Midbrain (tissue), 1 donor: ENCODE results near the gene HHAT.
"Not testable (repeated sequence)": the region's sequence is repeated elsewhere in the genome, so short reads cannot be mapped to it uniquely, and the experiment has no call there.

Experiments used
- DNase-seq: peaks from one replicate; lab custom pipeline; 2025; lab: John Stamatoyannopoulos, UW

The HHAT gene

DNA sequence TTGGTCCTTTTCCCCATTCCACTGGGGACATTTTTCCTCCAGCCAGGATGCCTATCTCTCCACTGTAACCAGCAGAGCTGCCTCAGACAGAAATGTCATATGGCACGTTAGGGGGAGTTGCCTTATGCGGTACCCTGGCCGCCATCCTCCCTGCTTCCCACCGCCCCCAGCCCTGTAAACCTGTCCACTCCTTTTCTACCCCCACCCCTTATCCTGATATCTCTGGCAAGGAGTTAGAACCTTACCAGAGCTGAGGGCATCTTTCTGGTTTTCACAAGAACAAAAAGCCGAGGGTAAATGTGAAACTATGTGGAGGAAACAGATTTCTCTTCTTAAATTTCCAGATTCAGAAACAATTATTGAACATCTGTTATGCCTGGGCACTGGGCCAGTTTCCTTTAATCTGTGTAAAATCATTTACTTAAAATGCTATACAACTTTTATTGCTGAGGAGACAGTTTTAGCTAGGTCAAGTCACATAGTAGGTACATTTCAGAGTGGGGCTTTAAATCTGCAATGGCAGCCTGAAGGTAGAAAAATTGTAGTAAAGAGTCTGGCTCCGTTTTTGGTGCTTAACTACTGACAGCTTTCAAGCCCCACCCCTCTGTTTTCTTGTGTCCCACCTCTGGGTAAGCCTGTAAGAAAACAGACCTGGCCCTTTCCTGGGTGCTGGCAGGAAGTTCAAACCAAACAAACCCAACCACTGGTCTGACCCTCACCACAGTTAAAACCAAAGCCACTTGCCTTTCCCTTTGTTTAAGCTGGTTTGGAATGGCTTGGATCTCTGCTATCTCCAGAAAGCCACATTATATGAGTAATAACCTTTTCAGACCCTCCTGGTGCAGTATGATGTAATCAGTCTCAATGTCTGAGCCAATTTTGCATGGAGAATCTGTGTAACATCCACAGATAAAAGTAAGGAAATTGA lies 319.0 kb downstream of the HHAT start:
- no peak for DNase-seq

DNA sequence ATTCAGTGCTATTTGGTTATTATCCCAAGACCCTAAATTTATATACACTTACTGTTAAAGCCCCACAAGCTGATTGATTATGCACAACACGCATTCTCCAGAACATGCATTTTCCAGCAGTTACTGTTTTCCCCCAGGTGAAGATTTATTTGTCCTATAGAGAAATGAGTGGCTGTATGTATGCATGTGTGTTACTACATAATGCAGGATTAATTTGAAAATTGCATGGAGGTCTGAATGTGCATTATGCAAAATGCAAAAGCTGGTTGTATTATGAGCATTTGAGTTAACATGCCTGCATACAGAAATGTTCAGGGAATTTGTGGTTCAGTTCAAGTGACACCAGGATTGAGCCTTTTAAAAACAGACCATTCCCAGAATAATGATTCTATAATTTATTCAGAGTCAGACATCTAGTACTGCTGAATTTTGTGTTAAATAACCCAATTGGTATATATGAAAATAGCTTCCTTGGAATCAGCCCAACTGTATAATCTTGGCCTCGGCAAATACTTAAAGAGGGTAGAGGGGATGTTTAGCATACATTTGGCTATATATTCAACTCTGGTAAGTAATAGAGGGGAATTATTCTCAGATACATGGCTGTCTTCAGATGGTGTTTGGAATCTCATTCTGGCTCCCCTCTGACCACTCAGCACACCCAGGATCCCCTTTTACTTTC lies 320.0 kb downstream of the HHAT start:
- DNase-seq, result no peak

DNA sequence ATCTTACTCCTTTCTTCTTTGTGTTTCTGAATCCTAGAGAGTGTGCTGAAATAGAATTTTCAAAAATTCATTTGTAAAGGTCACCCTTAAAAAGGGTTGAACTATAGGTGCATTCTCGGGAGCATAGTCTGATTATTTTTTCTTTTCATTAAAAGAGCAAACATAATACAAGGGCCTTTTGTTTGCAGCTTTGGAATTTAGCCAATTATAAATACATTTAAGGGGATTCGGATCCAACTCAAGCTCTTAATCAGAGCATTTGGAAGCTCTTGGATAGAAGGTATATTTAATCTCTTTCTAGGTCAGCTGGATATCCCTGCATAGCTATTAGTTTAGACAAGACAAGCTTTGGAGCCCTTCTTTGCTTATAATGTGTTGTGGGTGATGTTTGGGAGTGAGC lies 321.7 kb downstream of the HHAT start:
- DNase-seq, result no peak

DNA sequence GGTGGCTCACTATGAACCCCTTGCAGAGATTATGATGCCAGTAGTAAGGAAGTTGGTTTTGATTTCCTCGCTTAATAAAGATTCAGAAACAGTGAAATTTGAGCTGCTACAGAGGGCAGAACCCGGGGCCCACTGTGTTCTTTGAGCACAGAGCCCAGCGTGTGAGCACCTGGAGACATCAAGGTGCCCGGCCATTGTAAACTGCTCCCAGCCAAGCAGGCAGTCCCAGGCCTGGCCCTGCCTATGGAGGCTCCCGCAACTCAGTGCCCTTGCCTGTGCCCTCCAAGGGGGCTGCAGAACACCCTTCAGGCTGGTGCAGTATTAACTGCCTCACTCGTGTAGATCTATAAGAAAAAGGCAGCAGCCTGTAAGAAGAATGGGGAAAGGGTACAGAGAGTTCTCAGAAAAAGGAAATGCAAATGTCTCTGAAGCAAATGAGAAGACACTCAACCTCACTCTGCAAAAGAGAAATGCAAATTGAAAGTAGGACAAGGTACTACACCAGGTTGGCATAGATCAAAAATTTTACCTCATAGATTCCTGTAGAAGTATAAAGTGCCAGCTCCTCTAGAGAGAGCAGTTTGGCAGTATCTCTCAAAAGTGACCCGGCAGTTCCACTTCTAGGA lies 323.7 kb downstream of the HHAT start:
- no peak for DNase-seq

GRCh38 chr1:210653771-210654170 lies 325.1 kb downstream of the HHAT start:
- no peak for DNase-seq

GRCh38 chr1:210654176-210654981 lies 325.7 kb downstream of the HHAT start:
- DNase-seq, result no peak

GRCh38 chr1:210655511-210655910 lies 326.8 kb downstream of the HHAT start:
- no peak for DNase-seq

DNA sequence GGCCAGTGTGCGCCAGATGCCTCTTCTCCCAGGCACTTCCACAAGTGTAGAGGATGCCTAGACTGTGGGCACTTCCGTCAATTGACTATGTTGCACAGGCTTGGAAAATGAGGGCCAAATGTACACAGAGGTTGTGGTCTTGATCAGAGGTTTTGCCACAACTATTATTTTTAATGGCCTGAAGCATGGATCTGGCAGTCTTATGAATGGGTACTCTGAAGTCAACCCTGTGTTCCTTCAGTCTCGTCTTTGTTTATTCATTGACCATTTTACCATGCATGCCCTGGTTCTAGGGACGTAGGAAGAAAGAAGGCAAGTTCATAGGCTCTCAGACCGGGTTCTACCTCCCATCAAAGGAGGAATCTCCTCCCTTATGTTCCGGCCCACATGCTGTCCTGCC lies 329.1 kb downstream of the HHAT start:
- DNase-seq, result no peak

DNA sequence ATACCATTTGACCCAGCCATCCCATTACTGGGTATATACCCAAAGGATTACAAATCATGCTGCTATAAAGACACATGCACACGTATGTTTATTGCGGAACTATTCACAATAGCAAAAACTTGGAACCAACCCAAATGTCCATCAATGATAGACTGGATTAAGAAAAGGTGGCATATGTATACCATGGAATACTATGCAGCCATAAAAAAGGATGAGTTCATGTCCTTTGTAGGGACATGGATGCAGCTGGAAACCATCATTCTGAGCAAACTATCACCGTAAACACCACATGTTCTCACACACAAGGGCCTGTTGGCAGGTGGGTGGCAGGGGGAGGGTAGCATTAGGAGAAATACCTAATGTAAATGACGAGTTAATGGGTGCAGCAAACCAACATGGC lies 332.8 kb downstream of the HHAT start:
- DNase-seq, result not testable (repeated sequence)

DNA sequence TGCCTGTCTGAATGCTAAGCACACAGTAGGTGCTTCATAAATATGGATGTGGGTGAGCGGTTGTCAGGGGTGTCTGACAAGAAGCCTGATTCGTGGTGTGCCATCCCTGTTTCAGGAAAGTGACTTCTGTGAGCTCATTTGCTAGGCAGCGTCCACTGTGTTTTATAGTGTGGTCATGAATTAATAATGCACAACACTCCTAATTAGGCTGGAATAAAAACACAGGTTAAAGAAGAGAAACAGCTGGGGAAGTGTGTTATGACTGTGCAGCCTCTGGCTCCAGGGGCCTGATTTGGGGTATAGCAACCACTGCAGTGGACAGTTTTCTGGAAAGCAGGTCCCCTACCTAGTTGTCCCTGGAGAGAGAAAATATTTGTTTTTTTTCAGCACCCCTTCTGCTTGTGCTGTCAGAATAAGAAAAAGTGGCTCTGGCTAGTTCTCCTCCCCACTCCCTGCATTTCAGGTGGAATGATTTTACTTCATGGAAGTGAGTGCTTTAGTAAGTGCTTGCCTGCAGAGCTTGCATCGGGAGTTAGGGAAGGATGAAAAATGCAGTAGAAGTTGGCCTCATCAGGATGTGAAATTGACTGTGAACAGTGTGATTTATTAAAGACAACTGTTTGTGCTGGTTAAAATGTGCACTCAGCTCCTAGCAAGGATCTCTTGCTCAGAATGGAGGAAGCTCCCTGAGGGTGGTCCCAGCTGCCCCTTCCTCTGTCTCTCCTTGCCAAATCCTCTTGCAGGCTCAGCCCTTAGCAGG lies 333.8 kb downstream of the HHAT start:
- no peak for DNase-seq

- no peak for DNase-seq
Observed at GRCh38 chr1:210663730-210664573, 335.2 kb downstream of the HHAT start.

- no peak for DNase-seq
Observed at GRCh38 chr1:210669951-210670350, 341.2 kb downstream of the HHAT start.

GRCh38 chr1:210674151-210674550 lies 345.4 kb downstream of the HHAT start:
- DNase-seq, result no peak

DNA sequence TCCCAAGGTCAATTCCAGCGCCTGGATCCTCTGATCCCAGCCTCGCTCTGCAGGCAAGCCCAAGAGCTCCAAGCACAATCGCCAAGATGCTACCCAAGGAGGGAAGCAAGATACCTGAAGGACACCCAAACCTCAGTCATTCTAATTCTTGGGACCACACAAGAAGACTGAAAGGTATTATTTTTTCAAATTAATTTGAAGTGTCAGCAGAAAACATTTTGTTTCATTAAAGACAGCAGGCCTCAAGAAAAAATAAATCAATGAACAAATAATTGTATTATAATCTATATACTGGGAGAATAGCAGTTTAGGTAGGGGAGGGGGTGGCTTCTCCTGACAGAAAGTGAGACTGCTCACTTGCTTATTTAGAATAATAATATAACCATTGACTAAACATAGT lies 347.8 kb downstream of the HHAT start:
- no peak for DNase-seq

DNA sequence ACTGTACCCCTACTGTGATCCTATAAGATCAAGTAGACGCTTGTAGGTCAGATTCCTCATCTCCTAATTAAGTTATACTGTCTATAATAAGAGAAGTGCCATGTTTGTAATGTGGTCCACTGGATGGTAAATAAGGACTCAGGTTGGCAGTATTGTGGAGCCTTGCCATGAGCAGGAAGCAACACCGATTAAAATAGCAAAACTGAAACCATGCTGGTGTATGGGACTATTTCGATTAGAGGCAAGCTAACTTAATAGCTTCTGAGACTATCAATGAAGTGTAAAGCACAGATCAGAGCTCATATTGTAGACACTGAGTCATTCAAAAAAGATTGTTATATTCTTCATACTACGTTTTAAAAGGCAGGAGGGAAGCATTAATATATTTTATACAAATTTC lies 348.8 kb downstream of the HHAT start:
- no peak for DNase-seq

GRCh38 chr1:210678306-210678705 lies 349.6 kb downstream of the HHAT start:
- DNase-seq, result no peak

DNA sequence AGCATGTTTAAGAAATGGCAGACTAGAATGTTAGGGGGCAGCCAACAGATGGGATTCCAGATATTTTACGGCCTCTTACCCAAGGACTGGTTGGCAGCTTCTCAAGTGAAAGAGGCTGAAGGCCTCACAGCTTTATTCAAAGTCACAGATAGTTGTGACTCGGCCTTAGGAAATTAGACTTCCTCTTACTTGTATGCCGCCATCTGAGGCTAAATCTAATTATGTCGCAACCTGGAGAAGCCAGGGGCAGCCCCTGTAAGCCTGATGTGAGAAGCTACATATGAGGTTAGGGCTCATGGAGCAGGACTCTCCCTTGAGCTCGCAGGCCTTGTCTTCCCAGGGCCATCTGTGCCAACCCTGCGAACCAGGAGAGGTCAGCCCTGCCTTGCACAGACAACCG lies 352.5 kb downstream of the HHAT start:
- DNase-seq, result no peak

DNA sequence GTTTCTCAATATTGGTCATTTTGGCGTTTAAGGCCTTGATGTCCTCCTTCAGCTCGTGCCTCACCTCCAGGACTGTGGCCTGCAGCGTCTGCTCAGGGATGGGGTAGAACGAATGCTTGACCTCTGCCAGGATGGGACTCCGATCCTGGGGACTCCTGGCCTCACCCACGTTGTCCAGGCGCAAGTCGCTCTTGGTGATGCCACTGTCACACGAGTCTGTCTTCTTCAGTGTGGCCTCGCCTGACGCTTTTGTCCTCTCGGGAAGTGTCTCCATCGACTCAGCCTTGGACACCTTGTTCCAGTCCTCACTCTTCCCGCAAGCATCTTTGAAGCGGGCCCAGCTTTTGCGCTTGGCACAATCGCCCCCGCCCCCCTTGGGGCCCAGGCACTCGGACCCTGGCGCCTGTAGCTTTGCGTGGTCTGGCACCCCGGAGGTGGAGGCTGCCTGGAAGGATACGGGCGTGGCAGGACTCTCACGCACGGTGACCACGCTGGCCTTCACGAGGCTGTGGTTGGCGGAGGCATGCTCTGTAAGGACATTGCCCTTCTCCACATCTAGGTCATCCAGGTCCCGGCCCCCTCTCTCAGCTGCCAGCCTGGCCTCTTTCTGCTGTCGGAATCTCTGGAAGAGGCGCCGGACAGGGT lies 354.8 kb downstream of the HHAT start:
- no peak for DNase-seq

DNA sequence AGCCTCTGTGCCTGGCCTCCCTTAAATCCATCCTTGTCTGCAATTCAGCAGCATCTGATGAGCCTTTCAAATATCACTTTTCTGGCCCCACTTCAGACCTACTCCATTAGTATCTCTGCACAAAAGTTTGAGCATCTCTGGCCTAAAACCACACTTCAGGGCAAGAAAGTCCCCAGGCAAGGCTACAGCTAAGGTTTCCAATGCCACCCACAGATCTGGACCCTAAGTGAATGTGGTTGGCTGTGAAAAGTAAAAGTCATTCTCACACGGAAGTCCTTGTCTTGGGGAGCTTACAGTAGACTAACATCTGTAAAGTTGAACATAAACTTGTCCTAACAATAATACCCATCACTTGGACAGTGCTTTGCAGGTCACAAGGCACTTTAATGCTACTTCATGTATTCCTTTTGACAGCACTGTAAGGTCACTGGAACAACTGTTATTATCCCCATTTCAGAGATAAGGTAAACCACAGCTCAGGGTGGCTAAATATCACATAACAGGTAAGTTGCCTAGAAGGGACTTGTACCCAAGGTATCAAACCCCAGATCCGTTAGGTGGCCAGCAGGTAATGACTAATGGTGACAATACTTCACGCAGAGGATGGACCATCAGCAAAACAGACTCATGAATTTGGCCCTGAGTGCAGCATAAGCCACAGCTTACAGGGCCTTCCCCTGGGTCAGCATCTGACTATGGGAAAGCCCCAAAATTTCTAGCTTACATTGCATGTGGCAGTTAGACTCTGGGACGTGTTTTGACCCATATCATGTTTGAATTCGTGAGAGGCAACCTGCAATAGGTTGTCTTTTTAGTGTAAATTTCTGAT lies 356.0 kb downstream of the HHAT start:
- DNase-seq, result no peak
